IMR-90 (cell line): ENCODE data around the gene ZNF471. TPM values are rescaled to one million over a fixed set of nuclear protein-coding genes. Genes with fewer than 3 reads are reported as not detected.

ENCODE experiments used
- ATAC-seq: fragments of 200-7000 bp; cut with Tn5 transposase; 2 replicates; pipeline ENCODE4 v1.9.1; 2020; ENCODE audit warnings: low read depth, mild to moderate bottlenecking, moderate library complexity
- BruUV-seq: library from RNA; stranded (reverse); fragments of 400-500 nt; replicated peaks from 2 replicates; lab custom pipeline; 2021; lab: Mats Ljungman, UMichigan
- CTCF ChIA-PET: fragments of 300-600 bp; formaldehyde crosslinking; extraction: SDS; loops from one replicate; lab custom pipeline; 2021; ENCODE audit warnings: antibody characterized with exemption; lab: Yijun Ruan, JAX
- POLR2A ChIA-PET: fragments of 300-600 bp; sonication (Branson Sonifier 250); formaldehyde crosslinking; loops from one replicate; lab custom pipeline; 2022; ENCODE audit warnings: antibody characterized with exemption; ENCODE audit not compliant: unreplicated experiment; lab: Charles Lee
- DNase-seq: peaks from one replicate; pipeline ENCODE4 v3.0.0; 2013
- H2AFZ ChIP-seq: replicated peaks from 2 replicates; pipeline ENCODE3; 2013; ENCODE audit warnings: low read length, mild to moderate bottlenecking; ENCODE audit not compliant: poor library complexity
- H2AK5ac ChIP-seq: 2 replicates; pipeline ENCODE4 v1.6.1; 2013; ENCODE audit warnings: low read depth, low read length, inconsistent platforms
- H2AK9ac ChIP-seq: replicated peaks from 2 replicates; pipeline ENCODE3; 2013; ENCODE audit warnings: mild to moderate bottlenecking, low read depth, low read length, moderate library complexity; ENCODE audit not compliant: poor library complexity
- H2BK120ac ChIP-seq: 2 replicates; pipeline ENCODE4 v1.6.1; 2013; ENCODE audit warnings: low read depth, low read length, inconsistent platforms
- H2BK15ac ChIP-seq: 3 replicates; pipeline ENCODE4 v1.6.1; 2013; ENCODE audit warnings: low read depth, low read length, inconsistent platforms
- H2BK20ac ChIP-seq: 2 replicates; pipeline ENCODE4 v1.6.1; 2013; ENCODE audit warnings: low read depth, mild to moderate bottlenecking, inconsistent platforms, low read length, moderate library complexity
- H2BK5ac ChIP-seq: 2 replicates; pipeline ENCODE4 v1.6.1; 2013; ENCODE audit warnings: mild to moderate bottlenecking, low read depth, low read length, inconsistent platforms; ENCODE audit not compliant: poor library complexity, severe bottlenecking
- H3K14ac ChIP-seq: replicated peaks from 2 replicates; pipeline ENCODE4 v1.6.1; 2013; ENCODE audit warnings: low read depth, low read length, inconsistent platforms
- H3K18ac ChIP-seq: 2 replicates; pipeline ENCODE4 v1.6.1; 2013; ENCODE audit warnings: low read depth, low read length, control low read depth
- H3K23ac ChIP-seq: 2 replicates; pipeline ENCODE4 v1.6.1; 2013; ENCODE audit warnings: low read depth, low read length, inconsistent platforms
- H3K27ac ChIP-seq: 2 replicates; pipeline ENCODE4 v1.5.1; 2013; ENCODE audit warnings: mild to moderate bottlenecking, control low read depth, low read length; ENCODE audit not compliant: insufficient read depth
- H3K27me3 ChIP-seq: 2 replicates; pipeline ENCODE4 v1.6.1; 2013; ENCODE audit warnings: low read length; ENCODE audit not compliant: control insufficient read depth, insufficient read depth
- H3K36me3 ChIP-seq: 2 replicates; pipeline ENCODE4 v1.6.1; 2013; ENCODE audit warnings: low read length, mixed read lengths; ENCODE audit not compliant: control insufficient read depth, insufficient read depth
- H3K4ac ChIP-seq: 2 replicates; pipeline ENCODE4 v1.6.1; 2013; ENCODE audit warnings: low read depth, low read length, inconsistent platforms
- H3K4me1 ChIP-seq: 2 replicates; pipeline ENCODE4 v1.6.1; 2013; ENCODE audit warnings: low read length, mixed read lengths; ENCODE audit not compliant: control insufficient read depth, insufficient read depth
- H3K4me2 ChIP-seq: 2 replicates; pipeline ENCODE4 v1.6.1; 2013; ENCODE audit warnings: low read depth, mild to moderate bottlenecking, control low read depth, low read length, moderate library complexity
- H3K4me3 ChIP-seq: 2 replicates; pipeline ENCODE4 v1.5.1; 2013; ENCODE audit warnings: low read depth, mild to moderate bottlenecking, control low read depth, low read length, moderate library complexity; ENCODE audit not compliant: insufficient read depth
- H3K56ac ChIP-seq: 2 replicates; pipeline ENCODE4 v1.6.1; 2013; ENCODE audit warnings: low read length, inconsistent platforms; ENCODE audit not compliant: insufficient read depth; ENCODE audit errors: extremely low read depth
- H3K79me1 ChIP-seq, 2 experiments: 2 replicates each; pipeline ENCODE4 v1.6.1; 2013; ENCODE audit warnings: low read length in 2 of 2, inconsistent platforms in 1 of 2, low read depth in 1 of 2
- H3K9ac ChIP-seq: 2 replicates; pipeline ENCODE4 v1.6.1; 2013; ENCODE audit warnings: low read depth, low read length, control low read depth
- H3K9me1 ChIP-seq: 2 replicates; pipeline ENCODE4 v1.6.1; 2013; ENCODE audit warnings: low read length, inconsistent platforms; ENCODE audit not compliant: insufficient read depth
- H3K9me3 ChIP-seq: 2 replicates; pipeline ENCODE4 v1.6.1; 2013; ENCODE audit warnings: low read length; ENCODE audit not compliant: control insufficient read depth, insufficient read depth
- H4K20me1 ChIP-seq: 2 replicates; pipeline ENCODE4 v1.6.1; 2013; ENCODE audit warnings: low read length, inconsistent platforms; ENCODE audit not compliant: insufficient read depth
- H4K5ac ChIP-seq: 2 replicates; pipeline ENCODE4 v1.6.1; 2013; ENCODE audit warnings: mild to moderate bottlenecking, low read depth, low read length, control low read depth
- H4K8ac ChIP-seq, 2 experiments: 2 replicates each; pipeline ENCODE4 v1.6.1; 2013; ENCODE audit warnings: low read depth in 2 of 2, low read length in 2 of 2, control low read depth in 1 of 2, inconsistent platforms in 1 of 2
- H4K91ac ChIP-seq: 2 replicates; pipeline ENCODE4 v1.6.1; 2013; ENCODE audit warnings: low read depth, low read length, inconsistent platforms; ENCODE audit not compliant: insufficient read depth
- BHLHE40 ChIP-seq: fragments of 150-350 bp; IDR thresholded peaks from 2 replicates; pipeline ENCODE4 v1.6.1; 2016; ENCODE audit warnings: mild to moderate bottlenecking, low read depth, low read length
- CEBPB ChIP-seq: IDR thresholded peaks from 2 replicates; pipeline ENCODE4 v1.6.1; 2012; ENCODE audit warnings: low read depth, low read length, improper control_type of control experiment
- MAZ ChIP-seq: IDR thresholded peaks from 2 replicates; pipeline ENCODE4 v1.6.1; 2012; ENCODE audit warnings: low read depth, mild to moderate bottlenecking, low read length, improper control_type of control experiment, moderate library complexity, borderline replicate concordance
- MXI1 ChIP-seq: IDR thresholded peaks from 2 replicates; pipeline ENCODE4 v1.6.1; 2012; ENCODE audit warnings: low read depth, mild to moderate bottlenecking, low read length, moderate library complexity, borderline replicate concordance
- NFE2L2 ChIP-seq: fragments of 150-350 bp; IDR thresholded peaks from 2 replicates; pipeline ENCODE4 v1.6.1; 2016; ENCODE audit warnings: low read depth, mild to moderate bottlenecking, low read length
- RAD21 ChIP-seq: IDR thresholded peaks from 2 replicates; pipeline ENCODE4 v1.6.1; 2012; ENCODE audit warnings: low read length, improper control_type of control experiment
- WGBS, 2 experiments: methylation state at CpG; one replicate each; pipeline versions ENCODE4 v1.1.5 to v1.1.7; 2013; ENCODE audit warnings: missing lambda C conversion rate in 2 of 2; ENCODE audit not compliant: insufficient read length in 1 of 2; ENCODE audit errors: extremely low coverage in 2 of 2; 5-methylcytosine and 5-hydroxymethylcytosine counted together
- dilution Hi-C: fragments of 300-500 bp; cut with HindIII; formaldehyde crosslinking; loops from one replicate; pipeline ENCODE4 v1.14.3; 2018; ENCODE audit warnings: low sequenced_read_pairs; ENCODE audit not compliant: unreplicated experiment
- in situ Hi-C: fragments of 300-500 bp; cut with MboI; formaldehyde crosslinking; loops from 3 replicates; pipeline ENCODE4 v1.14.3; 2019; ENCODE audit warnings: low sequenced_read_pairs, inconsistent platforms, mixed read lengths
- intact Hi-C: fragments of 100-400 bp; cut with micrococcal nuclease; formaldehyde crosslinking; loops from 2 replicates; pipeline ENCODE4 v1.10.0; 2022
- polyA plus RNA-seq, 3 experiments: library from polyadenylated mRNA; depleted of rRNA; stranded (reverse); fragments of >200 nt; gene quantifications; 2 replicates each; pipeline ENCODE4 v1.2.3, GENCODE V29; 2012; ENCODE audit warnings: low replicate concordance in 1 of 3
- total RNA-seq: library from RNA; depleted of rRNA; stranded (reverse); fragments of >200 nt; gene quantifications from 2 replicates; pipeline ENCODE4 v1.2.3, GENCODE V29; 2012
- TF ChIP-seq, protein P1 (sequence below): fragments of 150-350 bp; IDR thresholded peaks from 2 replicates; pipeline ENCODE4 v1.6.1; 2017; ENCODE audit warnings: mild to moderate bottlenecking, antibody characterized with exemption, low read length, low read depth

ZNF471 gene
- total and polyA plus RNA-seq, 2 of the 4 experiments (the other 2 are of a cell fraction) = 2.3 to 2.5 TPM

DNA sequence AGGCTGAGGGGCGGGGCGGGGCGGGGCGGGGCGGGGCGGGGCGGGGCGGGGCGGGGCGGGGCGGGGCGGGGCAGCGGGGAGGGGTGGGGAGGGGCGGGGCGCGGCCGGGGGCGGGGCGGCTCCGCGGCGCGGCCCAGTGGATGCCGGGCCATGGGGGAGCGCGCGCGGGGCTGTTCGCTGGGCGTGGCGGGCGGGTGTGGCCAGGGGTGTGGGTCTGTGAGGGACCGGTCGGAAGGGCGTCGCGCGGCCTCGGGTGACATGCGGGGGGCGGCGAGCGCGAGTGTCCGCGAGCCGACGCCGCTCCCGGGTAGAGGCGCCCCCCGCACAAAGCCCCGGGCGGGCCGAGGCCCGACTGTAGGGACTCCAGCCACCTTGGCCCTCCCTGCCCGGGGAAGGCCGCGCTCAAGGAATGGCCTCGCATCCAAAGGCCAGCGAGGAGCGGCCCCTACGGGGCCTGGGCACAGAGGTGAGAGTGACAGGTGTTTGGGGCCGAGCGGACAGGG lies 31.2 kb downstream of the ZNF471 start, which contains the start of gene ZFP28:
Gene ZFP28, plus strand, starts transcription at position 188 of the 503 bp plus-strand sequence. Its CDS starts 71 bp downstream, at position 259.
- intact Hi-C loops (loop anchor here (1.0 to 5.0 kb wide), 4 partner anchors 28 to 137 kb away; partner anchors contain the start of genes ZNF470, ZNF583 and ZNF71), in situ Hi-C loops (no loop called here), dilution Hi-C loops (no loop called here)
- Histone ChIP-seq H3K4me2 (peak within 1 kb of the TSS; percentile 85), H2BK15ac (no peak within 1 kb of the TSS), H2BK120ac (peak within 1 kb of the TSS; percentile 99), H3K9me3 (peaks cover 33% of the 10 kb centered on the region), H3K4me3 (peak within 1 kb of the TSS; percentile 94), H4K20me1 (no peaks in the 10 kb centered on the region), H3K14ac (peak within 1 kb of the TSS; percentile 92), H2AK9ac (peak within 1 kb of the TSS; percentile 86), H4K91ac (peak within 1 kb of the TSS; percentile 95), H4K5ac (peak within 1 kb of the TSS; percentile 95), H3K4me1 (peaks cover 2% of the 10 kb centered on the region; the same call in 1 of the 2 replicates), H2AK5ac (peak within 1 kb of the TSS; percentile 3), H3K18ac (peak within 1 kb of the TSS; percentile 95), H2AFZ (peak within 1 kb of the TSS; percentile 100), H2BK20ac (peak within 1 kb of the TSS; percentile 80), H3K9me1 (no peaks in the 10 kb centered on the region), H3K4ac (peak within 1 kb of the TSS; percentile 98), H3K27me3 (no peaks in the 10 kb centered on the region), H2BK5ac (peak within 1 kb of the TSS; percentile 98), H3K36me3 (peaks cover 18% of the 10 kb centered on the region), H3K23ac (peak within 1 kb of the TSS; percentile 96; the same call in 1 of the 2 replicates), H3K9ac (peak within 1 kb of the TSS; percentile 96), H3K27ac (peak within 1 kb of the TSS; percentile 100), H3K56ac (peak within 1 kb of the TSS; percentile 59; the same call in 1 of the 2 replicates), H4K8ac (peak within 1 kb of the TSS; percentile 93 to 99), H3K79me1 (peaks cover 9 to 17% of the 10 kb centered on the region in 2 experiments; a peak in 3 of 4 replicates)
- no TSS peak for BruUV-seq
- POLR2A ChIA-PET = no interaction called here
- WGBS, 2 experiments = 3% methylated on average over 6 of the region's 65 CpGs; no CpG with 5 or more reads in 1 of the 2 experiments
- ATAC-seq = peak; percentile 86
- no peak for DNase-seq
- CTCF ChIA-PET = no interaction called here
- TF ChIP-seq MAZ (peak; percentile 33; the same call in 1 of the 2 replicates), BHLHE40 (peak; percentile 62), RAD21 (peak; percentile 2; the same call in 1 of the 2 replicates), NFE2L2 (no peak), MXI1 (no peak), CEBPB (no peak)
- TF ChIP-seq, protein P1, sequence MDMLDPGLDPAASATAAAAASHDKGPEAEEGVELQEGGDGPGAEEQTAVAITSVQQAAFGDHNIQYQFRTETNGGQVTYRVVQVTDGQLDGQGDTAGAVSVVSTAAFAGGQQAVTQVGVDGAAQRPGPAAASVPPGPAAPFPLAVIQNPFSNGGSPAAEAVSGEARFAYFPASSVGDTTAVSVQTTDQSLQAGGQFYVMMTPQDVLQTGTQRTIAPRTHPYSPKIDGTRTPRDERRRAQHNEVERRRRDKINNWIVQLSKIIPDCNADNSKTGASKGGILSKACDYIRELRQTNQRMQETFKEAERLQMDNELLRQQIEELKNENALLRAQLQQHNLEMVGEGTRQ = no peak
